PFSK-1 (cell line): Measurements from ENCODE around the gene AP1B1.

Source experiments
- FOXP2 ChIP-seq: optimal IDR thresholded peaks from 2 replicates; pipeline ENCODE3; 2011; ENCODE audit warnings: borderline replicate concordance, control low read depth, inconsistent platforms; ENCODE audit not compliant: insufficient read depth; ENCODE audit errors: extremely low read length, extremely low read depth
- SIN3A ChIP-seq: IDR thresholded peaks from 2 replicates; pipeline ENCODE4 v1.6.1; 2012; ENCODE audit warnings: mild to moderate bottlenecking, low read length, moderate library complexity, borderline replicate concordance; ENCODE audit not compliant: insufficient read depth
- TAF1 ChIP-seq: IDR thresholded peaks from 2 replicates; pipeline ENCODE4 v1.6.1; 2012; ENCODE audit warnings: low read length, control low read depth, borderline replicate concordance; ENCODE audit not compliant: insufficient read depth

DNA sequence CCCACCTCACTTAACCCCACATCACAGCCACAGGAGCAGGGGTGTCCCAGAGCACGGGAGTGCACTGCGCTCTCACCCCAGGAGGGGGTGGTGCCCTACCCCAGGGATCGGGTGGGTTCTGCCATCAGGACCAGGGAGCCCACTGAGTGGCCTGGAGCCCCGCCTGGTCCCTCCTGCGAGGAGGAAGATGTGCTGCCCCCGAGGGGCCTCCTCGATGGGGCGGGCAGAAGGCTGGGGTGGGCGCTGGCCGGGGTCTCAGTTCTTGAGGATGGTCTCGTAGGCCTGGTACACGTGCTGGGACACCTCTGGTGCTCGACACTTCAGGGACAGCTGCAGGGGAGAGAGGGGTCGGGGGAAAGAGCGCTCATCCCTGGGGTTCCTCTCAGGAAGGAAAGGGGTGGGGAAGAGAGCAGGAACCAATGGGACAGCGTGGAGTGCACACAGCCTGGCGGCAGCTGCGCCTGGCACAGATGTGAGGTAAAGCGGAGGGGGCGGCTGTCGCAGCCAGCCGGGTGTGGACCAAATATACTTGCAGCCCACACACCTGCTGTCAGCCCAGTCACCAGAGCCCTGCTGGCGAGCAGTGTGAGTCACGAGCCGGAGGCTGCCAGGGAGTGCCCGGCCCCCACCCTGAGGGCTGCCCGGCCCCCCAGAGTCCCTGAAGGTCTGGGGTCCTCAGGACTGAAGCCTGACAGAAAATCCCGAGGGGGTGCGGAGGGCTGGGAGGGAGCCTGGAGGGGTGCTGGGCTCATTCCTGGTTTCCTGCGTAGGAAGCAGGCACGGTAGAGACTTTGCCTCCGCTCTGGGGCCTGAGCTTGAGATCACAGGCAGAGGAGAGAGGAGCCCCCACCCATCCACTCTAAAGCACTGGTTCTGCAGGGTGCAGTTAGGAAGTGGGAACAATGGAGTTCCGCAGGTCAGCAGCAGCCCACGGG, 59.5 kb downstream of the AP1B1 start:
- no peak for TF ChIP-seq TAF1
- TF ChIP-seq FOXP2 = no peak
- TF ChIP-seq SIN3A = no peak
